Measurements from ENCODE around the gene SLC1A5.

DNA sequence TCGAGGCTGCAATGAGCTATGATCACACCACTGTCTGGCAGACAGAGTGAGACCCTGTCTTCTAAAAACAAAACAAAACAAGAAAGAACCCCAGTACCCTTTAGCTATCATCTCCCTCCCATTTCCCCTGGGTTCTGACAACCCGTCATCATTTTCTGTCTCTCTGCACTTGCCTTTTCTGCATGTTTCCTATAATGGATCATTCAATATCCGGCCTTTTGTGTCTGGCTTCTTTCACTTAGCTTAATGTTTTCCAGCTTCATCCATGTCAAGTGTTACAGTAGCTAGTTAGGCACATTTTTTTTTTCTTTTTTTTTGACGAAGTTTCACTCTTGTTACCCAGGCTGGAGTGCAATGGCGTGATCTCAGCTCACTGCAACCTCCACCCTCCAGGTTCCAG is 45.7 kb upstream of the SLC1A5 start:
- TF ChIP-seq, protein P1, sequence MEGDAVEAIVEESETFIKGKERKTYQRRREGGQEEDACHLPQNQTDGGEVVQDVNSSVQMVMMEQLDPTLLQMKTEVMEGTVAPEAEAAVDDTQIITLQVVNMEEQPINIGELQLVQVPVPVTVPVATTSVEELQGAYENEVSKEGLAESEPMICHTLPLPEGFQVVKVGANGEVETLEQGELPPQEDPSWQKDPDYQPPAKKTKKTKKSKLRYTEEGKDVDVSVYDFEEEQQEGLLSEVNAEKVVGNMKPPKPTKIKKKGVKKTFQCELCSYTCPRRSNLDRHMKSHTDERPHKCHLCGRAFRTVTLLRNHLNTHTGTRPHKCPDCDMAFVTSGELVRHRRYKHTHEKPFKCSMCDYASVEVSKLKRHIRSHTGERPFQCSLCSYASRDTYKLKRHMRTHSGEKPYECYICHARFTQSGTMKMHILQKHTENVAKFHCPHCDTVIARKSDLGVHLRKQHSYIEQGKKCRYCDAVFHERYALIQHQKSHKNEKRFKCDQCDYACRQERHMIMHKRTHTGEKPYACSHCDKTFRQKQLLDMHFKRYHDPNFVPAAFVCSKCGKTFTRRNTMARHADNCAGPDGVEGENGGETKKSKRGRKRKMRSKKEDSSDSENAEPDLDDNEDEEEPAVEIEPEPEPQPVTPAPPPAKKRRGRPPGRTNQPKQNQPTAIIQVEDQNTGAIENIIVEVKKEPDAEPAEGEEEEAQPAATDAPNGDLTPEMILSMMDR (conservative IDR thresholded peaks at IDR 0.05): no peak
- no peak for TF ChIP-seq ZFX (IDR thresholded peaks at IDR 0.05)
